Lower leg skin (tissue), 3 donors: Measurements from ENCODE around the gene COL15A1.

ENCODE experiments used
- CTCF ChIP-seq, 3 donors: fragments of 450-650 bp; IDR thresholded peaks; one replicate each; pipeline ENCODE4 v1.5.1; 2016; ENCODE audit warnings: antibody characterized with exemption in 3 of 3, mild to moderate bottlenecking in 3 of 3, moderate library complexity in 2 of 3
- POLR2A ChIP-seq, 2 donors: fragments of 450-650 bp; IDR thresholded peaks; one replicate each; pipeline ENCODE4 v1.6.1; 2016 to 2017; ENCODE audit warnings: antibody characterized with exemption in 2 of 2, mild to moderate bottlenecking in 1 of 2, moderate library complexity in 1 of 2

- TF ChIP-seq CTCF (IDR thresholded peaks at IDR 0.05) (no peak), POLR2A (IDR thresholded peaks at IDR 0.05) (no peak)
Observed at GRCh38 chr9:99078717-99079116, 135.0 kb downstream of the COL15A1 start.
